ENCODE results near the gene GBGT1.

DNA sequence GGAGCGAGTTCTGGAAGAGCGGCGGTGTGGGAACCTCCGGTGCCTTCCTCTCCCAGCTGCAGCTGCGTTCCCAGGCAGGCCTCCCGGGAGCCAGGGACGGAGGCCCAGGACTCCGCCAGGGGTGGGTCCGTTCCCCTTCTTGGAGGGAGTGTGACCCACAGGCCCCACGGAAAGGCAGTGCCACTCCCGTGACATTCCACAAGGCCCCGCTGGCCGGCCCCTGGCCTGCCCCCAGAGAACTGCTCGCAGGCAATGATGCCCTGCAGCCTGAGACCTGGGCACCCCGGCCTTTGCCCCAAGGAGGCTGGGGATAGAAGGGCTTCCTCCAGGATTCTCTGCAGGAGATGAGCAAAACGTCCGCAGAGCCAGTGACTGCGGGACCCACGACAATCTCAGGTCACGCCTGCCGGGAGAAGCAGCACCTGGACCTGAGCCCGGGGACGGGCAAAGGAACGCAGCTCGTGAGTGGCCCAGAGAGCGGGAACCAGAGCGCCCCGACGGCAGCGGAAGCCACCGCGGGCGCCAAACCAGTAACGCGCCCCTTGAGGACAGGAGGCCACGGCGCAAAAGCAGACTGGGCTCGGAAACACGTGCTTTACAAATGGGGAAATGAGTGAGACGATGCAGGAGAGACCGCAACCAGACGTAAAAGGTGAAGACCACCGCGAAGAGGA lies 36.1 kb upstream of the GBGT1 start:
- TF ChIP-seq, protein P1, sequence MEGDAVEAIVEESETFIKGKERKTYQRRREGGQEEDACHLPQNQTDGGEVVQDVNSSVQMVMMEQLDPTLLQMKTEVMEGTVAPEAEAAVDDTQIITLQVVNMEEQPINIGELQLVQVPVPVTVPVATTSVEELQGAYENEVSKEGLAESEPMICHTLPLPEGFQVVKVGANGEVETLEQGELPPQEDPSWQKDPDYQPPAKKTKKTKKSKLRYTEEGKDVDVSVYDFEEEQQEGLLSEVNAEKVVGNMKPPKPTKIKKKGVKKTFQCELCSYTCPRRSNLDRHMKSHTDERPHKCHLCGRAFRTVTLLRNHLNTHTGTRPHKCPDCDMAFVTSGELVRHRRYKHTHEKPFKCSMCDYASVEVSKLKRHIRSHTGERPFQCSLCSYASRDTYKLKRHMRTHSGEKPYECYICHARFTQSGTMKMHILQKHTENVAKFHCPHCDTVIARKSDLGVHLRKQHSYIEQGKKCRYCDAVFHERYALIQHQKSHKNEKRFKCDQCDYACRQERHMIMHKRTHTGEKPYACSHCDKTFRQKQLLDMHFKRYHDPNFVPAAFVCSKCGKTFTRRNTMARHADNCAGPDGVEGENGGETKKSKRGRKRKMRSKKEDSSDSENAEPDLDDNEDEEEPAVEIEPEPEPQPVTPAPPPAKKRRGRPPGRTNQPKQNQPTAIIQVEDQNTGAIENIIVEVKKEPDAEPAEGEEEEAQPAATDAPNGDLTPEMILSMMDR (IDR thresholded peaks at IDR 0.05): no peak
- no peak for TF ChIP-seq POLR2A (IDR thresholded peaks at IDR 0.05)
